GM18868 (cell line): ENCODE measurements around the gene CRADD.

ENCODE experiments used
- ATAC-seq: cut with Tn5 transposase; IDR thresholded peaks from one replicate; pipeline ENCODE4 v1.9.1; 2021; ENCODE audit warnings: mild to moderate bottlenecking, moderate library complexity; ENCODE audit not compliant: unreplicated experiment

CRADD gene

DNA sequence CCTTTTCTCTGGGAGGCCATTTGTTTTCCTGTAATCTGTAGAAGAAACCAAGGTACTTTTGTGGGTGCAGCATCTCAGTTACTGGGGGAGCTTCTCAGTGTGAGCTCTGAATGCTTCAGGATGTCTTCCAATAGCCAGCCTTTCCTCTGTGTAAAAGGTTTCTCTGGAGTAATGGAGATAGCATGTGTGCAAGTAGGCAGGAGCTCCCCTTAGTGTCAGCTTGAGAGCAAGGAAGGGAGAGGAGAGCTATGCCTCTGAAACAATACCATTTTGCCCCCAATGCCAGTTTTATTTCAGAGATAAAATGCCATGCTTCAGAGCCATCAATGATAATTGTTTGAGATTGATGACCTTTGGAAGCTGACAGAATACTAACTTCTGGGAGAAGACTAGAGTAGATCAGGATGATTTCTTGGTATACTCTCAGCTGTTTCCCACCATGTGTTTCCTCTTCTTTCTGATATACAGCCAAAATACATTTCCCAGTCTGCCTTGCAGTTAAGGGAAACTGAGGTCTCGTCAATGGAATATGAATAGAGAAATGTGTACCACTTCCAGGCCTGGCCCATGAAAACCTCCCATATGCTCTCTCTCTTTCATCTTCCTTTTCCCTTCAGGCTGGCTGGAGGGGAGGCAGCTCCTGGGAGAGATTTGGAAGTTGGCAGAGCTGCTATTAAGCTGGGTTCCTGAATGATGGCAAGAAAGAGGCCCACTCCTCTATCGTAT, 125.7 kb downstream of the CRADD start:
- no peak for ATAC-seq

DNA sequence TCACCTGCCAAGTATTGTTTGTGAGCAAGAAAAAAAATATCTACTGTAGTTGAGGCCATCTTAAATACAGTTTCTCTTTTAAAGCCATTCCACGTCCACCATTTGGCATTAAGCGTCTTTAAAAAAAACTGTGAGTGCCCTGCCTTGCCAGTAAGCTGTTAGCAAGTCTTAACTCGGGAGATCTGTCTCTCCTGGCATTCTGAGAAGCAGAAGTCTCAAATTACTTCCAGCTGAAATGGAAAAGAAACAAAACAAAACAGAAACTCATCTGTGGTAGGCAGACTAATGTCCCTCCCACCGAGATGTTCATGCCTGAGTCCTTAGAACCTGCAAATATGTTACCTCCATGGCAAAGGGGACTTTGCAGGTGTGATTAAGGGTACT, 126.2 kb downstream of the CRADD start:
- no peak for ATAC-seq

DNA sequence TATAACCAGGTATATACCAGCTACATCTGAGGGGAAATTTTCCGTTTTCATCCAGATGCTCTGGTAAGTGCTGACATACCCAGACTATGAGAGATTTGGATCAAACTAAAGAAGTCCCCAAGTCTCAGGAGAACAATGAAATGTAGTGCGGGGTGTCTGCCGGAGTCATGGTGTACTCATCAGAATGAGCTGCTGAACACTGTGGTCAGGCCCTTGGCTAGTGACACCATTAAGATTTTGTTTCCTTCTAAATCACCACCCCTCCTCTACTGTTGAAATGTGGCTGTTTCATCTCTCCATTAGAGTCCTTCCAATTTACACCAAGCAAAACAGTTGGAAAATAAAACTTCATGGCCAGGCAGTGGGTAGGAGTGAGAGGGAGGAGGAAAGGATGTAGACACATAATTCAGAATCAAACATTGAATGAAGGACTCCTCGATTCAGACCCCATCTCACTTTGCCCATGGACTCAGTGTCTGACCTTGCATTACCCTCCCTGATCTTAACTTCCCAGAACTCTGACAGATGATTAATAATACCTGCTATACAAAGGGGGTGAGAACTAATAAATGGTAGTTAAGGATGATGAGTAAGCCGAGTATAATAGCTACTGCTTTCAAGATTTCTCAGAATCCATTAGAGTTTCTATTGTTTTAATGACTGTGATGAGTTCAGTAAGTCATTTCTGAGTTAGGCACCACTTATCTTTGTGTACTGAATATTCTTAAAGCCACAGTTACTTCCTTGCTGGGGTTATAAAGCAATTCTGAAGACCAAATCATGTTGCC, 127.4 kb downstream of the CRADD start:
- ATAC-seq, result no peak

DNA sequence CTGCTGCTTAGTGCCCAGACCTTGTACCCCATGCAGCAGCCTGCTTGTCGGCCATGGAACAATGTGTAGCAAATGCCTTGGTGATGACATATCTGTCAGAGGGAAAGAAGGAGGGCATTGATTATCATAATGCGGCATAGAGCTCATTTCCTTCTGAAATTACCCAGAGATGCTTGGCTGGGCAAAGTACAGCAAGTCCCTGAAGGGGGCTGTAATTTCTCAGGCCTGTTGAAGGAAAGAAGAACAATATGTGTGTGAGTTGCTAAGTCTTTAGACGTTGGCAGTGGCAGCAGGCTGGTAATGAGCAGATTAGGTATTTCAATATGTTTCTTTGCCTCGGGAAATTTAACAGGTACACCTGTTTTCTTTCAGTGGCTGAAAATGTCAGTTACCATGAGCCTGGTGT, 128.6 kb downstream of the CRADD start:
- ATAC-seq, result no peak

DNA sequence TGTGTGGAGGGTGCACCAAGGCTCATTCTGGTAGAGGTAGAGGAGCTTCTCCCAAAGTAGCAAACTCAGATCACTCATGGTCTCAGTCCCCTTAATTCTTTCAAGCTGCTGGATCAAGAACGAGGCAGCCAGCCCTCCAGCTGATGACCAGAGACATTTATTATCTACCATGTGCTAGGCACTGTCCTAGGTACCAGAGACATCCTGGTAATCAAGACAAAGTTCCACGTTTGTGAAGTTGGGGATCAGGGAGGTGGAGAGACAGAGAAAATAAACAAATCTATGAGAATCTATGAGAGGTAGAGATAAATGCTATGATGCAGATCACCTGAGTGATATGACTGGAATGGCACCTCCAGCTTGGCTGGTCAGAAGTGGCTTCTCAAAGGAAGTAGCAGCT, 130.2 kb downstream of the CRADD start:
- ATAC-seq, result no peak

DNA sequence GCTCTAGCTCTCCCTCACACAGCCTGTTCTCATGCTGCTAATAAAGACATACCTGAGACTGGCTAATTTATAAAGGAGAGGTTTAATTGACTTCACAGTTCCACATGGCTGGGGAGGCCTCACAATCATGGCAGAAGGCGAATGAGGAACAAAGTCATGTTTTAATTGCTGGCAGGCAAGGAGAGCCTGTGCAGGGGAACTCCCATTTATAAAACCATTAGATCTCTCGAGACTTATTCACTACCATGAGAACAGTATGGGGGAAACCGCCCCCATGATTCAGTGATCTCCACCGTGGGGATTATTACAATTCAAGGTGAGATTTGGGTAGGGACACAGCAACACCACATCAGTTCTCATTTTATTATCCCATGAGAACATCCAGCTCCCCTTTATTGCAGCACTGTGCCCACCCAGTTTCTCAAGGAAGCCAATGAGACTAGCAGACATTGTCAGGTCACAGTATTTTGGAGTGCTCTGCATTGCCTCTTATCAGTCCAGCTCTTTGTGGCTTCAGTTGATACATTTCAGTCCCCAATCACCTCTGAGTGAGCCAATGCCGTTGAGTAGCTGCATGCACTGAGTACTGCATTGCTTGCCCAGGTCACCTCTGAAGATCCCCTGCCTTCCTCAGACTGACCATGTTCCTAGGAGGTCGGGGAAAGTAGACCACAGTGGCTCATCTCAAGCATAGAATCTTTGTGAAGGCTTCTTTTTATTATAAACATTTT, 131.2 kb downstream of the CRADD start:
- ATAC-seq, result no peak

DNA sequence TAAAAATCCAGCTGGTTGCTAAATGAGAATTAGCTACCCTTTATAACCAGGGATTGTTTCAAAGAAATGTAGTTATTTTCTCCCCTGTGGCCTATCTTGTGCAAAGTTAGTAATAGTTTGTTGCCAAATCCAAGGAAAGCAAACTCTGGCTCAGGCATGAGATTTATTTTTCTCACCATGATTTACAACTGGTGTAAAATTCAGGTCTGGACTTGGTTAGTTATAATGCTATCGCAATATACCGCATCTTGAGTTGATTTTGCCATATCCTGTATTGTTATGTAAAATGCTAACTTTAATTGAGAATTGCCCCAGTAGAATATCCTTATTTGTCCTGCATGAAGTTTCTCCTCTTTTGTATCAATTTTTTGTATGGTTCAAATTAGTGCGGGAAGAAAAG, 135.5 kb downstream of the CRADD start:
- ATAC-seq, result no peak

DNA sequence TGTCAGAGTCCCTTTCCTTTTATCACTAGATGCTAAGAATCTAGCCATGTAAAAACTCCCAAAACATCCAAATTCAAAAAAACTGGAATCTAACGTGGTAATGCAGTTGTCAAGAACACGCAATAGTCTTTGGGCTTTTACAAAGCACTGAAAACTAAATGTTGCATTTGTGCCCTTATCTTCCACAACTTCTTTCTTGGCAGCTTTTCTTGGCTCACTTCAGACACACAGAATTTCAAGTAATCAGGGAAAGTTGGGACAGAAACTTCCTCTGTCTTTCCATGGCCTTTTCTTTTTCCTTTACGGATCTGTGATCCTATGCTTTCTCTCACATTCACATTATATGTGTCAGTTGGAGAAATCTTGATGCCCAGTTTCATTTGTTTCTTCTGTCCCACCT, 136.0 kb downstream of the CRADD start:
- ATAC-seq, result no peak

DNA sequence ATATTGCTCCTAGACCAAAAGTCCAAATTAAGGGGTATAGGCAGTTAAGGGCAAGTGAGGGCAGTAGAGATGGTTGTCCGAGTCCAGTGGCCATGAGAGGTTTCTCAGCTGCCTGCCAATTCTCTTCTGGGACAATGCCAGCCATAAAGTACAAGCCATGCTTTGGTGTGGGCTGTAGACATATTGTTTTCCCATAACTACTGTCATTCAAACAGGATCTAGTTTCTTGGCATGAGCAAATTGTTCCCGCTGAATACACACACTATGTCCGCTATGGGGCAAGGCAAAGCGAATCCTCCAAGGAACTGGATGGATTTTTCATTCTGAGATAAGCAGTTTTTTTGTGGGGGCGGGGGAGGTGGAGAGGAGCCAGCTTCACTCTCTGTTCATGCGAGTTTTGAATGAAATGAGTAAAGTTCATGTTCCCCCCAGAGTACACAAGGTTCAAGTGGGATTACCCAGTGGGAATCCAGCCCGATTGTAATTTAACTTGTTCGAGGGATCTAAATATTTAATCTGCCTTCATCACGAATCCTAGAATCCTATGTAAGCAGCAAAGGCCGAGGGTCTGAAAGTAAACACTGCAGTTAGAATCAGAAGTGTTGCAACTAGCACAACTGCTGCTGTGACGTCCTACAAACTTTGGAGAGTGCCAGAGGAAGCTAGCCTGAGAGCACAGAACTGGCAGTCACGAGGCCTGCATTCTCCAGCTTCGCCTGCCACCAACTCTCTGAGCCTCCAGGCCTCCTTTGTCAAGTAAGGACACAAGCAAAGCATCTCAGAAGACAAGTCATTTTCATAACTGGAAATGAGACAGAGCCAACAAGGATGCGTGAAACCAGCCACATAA, 137.0 kb downstream of the CRADD start:
- no peak for ATAC-seq

DNA sequence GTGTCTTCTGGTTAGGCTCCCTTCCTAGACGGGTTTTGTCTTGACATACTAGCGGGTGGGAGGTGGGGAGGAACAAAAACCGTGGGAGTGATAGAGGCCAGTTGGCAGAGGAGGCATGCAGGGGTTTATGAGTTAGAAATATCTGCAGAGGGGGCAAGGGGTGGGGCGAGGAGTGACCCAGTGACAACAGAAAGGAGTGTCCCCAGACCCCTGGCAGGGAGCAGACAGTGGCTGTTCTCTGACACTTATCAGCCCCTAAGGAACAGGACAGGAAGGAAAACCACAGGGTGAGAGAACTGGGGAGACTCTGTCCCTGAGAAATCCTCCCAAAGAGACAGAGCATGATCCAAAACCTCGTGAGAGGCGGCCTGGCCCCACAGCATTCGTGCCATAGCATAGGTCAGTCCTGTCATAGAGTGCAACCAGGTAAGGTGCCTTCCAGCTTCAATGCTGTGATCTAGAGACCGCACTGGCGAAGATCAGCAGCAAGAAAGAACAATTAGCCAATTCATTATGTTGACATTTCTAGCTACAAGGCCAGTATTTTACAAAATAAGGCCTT, 141.4 kb downstream of the CRADD start:
- no peak for ATAC-seq

DNA sequence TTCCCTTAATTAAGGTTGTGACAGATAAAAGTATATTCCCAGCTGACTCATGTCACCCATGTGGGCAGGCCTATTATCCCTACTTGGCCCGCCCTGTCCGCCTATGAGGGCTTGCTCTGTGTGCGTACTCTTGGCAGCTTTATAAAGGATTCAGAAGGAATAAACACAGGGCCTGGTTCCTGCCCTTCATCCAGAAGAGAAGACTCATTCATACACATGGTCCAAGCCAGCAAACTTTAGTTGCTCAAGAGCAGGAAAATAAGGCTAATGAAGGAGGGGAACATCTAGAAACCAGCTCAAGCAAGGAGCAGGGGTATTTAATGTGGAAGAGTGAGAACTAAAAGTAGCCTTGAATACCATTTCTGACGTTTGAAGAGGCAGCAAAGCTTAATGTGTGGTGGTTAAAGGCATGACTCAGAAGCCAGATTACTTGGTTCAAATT, 141.9 kb downstream of the CRADD start:
- ATAC-seq, result no peak

DNA sequence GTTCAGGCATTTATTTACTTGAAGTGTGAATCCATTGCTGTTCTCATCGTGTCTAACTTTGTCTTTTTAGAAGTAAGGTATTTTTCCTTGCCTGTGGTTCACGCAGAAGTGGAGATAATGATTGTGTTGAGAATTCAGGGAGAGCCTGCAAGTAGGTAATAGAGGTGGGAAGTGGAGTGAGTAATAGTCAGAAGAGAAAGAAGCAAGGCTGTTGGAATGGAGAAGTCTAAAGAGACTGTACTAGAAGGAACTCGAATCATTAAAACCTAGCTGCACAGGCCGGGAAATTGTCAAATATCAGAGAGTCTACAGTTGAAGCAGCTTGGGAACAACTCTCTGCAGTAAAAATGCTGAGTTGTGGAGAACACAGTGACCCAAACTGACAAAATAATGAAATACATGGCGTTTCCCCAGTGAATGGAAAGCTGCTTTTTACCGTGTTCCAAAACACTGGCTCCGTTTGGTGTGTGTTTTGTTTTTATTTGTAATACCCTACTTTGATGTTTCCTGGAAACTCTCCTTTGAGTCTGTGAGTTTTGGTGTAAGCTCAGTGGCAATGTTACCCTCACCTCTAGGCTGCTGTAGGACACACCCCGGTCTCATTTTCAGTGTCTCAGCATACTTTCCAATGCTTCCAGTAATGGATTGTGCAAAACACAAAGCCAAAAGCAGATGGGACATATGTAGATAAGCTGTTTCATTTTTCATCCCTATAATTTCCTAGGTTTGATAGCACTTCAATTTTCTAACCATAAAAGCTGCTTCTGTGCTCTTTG, 146.6 kb downstream of the CRADD start:
- ATAC-seq, result no peak

DNA sequence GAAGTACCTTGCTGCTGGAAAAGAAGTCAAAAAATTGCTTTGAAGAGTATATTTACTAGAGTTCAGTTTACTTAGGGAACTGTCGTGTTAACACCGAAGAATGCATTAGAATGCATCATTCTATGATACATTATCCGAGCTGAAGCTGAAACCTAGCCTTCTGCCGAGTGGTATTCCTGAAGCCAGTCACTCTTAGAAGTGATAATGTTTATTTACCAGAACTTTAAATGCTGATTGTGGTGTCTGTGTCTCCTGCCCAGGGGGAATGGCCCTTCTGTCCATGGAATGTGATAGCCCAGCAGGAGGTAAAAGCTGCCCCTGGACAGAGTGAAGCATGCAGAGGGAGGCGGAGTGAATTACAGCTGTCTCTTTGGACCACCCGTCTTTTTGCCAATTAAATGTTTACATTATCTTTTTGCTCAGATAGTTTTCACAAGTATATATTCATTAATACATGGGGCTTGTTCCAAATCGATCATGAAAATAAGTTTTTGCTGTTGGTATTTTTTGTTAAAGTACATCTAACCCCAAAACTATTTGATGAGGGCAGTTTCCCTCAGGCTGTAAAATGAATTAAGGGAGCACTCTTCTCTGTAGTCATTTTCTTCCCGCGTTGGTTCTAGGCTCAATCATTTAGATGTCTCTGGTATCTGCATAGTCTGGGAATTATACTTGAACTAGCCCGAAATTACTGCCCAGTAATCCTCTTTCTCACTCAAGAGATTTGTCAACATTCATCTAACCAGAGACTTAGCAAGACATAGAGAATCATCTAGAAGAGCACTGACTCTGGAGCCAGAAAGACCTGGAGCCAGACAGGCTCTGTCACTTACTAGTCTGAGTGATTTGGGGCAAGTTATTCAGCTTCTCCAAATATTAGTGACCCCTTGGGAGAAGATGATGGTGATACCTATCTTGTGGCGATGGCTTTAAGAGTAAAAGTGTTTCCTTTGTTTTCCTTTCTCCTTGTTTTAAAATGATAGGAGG, 147.6 kb downstream of the CRADD start:
- no peak for ATAC-seq

DNA sequence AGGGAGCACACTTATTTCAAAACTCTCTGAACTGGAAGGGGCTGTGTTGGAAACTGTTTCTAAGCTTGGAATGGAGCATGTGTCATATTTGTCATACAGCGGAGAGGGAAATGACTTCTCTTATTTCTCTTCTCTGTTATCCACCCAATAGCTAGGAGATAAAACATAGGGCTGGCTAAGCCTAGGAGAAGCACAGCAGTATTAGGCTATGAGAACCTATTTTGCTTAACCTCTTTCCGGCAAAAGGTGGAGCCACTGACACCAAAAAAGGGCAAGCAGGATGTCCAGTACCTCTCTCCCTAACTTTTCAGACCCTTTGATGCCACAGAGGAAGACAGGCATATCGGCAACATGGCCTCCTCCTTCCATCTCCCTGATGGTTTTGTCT, 148.3 kb downstream of the CRADD start:
- no peak for ATAC-seq

DNA sequence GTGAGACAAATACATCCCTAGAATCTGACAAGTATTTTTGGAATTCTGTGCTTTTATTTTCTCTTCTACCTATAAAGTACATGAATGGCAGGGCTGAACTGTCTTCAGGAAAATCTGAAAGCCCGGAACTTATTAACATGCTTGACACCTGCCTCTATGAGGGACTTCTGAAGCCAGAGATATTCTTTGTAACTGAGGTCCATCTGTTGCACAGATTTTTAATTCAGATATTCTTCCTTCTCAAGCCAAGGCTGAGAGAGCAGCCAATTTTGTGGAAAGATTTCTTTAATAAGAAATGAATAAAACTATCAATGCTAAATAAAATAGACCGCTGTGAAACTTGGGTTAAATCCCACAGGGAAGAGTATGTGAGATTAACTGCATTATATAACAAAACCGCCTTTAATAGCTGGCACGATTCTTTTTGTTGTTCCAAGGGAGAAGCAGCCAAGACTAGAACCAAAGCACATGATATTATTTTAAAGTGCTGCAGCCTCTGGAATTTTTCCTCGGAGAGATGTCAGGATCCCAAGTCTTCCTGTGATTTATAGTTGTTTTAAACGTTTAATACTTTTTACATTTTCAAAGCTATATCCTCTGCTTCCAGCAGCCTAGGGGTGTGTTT, 148.9 kb downstream of the CRADD start:
- no peak for ATAC-seq

DNA sequence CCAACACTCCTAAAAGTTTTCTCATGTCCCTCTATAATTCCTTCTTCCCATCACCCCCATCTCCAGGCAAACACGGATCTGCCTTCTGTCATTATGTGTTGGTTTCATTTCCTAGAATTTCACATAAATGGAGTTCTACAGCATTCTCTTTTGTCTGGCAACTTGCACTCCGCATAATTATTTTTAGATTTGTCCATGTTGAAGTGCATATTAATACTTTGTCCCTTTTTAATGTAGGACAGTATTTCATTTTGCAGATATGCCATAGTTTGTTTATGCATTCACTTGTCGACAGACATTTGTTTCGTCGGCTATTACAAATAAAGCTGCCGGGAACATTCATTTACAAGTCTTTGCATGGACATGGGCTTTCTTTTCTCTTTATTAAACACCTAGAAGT, 150.0 kb downstream of the CRADD start:
- no peak for ATAC-seq

DNA sequence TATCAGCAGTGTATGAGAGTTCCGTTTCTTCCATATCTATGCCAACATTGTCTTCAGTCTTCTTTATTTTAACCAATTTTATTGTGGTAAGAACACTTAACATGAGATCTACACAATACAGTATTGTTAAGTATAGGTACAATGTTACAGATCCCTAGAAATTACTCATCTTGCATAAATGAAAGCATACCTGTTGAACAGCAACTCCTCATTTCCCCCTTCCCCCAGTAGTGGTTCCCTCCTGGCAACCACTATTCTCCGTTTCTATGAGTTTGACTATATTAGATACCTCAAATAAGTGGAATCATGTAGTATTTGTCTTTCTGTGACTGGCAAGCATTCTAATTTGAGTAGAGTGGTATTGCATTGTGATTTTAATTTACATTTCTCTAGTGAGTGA, 150.5 kb downstream of the CRADD start:
- no peak for ATAC-seq

DNA sequence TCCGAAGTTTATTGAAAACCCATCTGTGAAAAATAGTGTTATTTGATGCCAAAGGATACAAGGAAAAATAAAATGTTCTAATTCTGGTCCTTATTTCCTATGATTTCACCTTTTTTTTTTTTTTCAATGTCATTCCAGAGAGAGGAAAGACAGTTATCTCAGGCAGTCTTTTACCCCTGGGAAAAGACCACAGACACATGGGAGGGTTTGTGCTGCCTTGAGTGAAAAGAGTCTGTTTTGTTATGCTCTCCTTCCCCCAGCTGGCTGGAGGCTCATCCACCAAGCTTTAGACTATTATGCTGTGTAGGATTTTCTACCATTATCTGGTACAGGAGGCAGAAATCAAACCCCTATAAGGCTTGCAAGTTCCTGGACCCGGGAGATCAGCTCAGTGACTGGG, 151.8 kb downstream of the CRADD start:
- ATAC-seq, result no peak
